ENCODE results near the gene NRIP1.
"Not testable (repeated sequence)": the region's sequence is repeated elsewhere in the genome, so short reads cannot be mapped to it uniquely, and the experiment has no call there.

Gene NRIP1

GRCh38 chr21:14968821-14969220 is 96.0 kb downstream of the NRIP1 start:
- no peak for DNase-seq

- DNase-seq: no peak
Measured at GRCh38 chr21:14968029-14968428, 96.8 kb downstream of the NRIP1 start.

- no peak for DNase-seq
Measured at GRCh38 chr21:14964621-14965020, 100.2 kb downstream of the NRIP1 start.

- DNase-seq: no peak
Measured at GRCh38 chr21:14962217-14962616, 102.6 kb downstream of the NRIP1 start.

DNA sequence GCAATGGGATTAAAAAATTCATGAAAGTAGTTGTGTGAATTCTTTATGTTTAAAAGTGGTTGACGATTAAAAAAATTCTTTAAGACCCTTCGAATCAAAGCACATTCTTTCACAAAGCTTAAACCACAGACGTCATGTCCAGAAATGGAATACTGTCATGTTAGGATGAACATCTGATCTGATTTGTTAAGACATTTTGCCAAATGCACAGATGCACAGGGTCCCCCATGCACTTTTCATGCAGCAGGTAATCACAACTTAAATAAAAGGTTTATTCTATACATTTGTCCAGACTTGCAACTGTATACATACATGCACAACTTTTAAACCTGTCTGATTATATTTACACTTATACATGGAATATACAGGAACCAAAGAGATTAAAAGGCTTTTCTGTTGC is 103.3 kb downstream of the NRIP1 start:
- no peak for DNase-seq

DNA sequence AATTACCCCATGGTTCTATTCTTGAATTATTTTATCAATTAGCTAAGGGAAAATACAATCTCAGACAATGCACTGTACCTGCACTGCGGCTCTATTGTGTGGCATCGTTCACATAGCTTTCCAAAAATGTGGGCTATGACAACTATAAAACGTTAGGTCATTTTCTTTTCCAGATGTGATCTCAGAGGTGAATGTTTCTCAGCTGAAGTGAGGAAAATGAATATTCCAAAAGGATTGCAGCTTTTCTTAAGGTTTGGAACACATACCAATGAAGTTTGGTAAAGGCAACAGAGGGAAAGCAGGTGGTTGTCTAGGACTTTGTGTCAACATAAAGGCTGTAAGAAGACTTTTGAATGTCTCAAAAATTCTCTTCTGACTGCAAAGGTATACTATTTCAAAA is 105.5 kb downstream of the NRIP1 start:
- no peak for DNase-seq

DNA sequence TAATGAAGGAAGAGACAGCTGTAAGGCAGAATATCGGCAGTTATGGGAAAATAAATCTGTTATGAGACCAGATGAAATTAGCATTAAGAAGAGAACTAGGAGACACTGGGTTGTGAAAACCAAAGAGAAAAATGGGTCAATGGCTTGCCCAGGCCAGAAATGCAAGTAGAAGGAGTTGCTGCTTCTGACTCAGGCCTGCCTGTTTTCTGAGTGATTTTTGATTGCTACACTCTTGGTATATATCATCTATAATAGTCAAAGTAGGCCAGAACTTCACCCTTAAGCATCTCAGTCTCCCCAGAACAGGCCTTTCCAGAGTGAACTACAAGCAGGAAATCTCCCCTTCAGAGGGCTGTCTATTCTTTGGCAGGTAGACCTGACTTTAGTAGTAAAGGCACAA is 107.0 kb downstream of the NRIP1 start:
- DNase-seq: no peak

DNA sequence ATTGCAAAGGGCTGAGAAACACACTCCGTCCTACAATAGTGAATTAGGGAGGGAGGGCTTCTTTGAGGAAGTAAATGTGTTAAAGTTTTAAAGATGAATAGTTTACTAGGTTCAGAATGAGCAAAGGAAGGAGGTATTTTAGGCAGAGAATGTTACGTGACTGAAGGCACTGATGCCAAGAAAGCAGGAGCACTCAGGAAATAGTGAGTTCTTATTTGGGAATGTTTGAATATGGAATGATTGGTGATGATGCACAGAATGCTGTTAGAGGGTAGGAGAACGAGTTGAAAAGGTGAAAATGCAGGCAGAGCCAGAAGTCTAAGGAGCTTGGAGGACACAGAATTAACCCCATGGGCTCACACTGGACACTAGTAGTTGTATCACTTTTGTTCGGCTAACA is 108.0 kb downstream of the NRIP1 start:
- no peak for DNase-seq

DNA sequence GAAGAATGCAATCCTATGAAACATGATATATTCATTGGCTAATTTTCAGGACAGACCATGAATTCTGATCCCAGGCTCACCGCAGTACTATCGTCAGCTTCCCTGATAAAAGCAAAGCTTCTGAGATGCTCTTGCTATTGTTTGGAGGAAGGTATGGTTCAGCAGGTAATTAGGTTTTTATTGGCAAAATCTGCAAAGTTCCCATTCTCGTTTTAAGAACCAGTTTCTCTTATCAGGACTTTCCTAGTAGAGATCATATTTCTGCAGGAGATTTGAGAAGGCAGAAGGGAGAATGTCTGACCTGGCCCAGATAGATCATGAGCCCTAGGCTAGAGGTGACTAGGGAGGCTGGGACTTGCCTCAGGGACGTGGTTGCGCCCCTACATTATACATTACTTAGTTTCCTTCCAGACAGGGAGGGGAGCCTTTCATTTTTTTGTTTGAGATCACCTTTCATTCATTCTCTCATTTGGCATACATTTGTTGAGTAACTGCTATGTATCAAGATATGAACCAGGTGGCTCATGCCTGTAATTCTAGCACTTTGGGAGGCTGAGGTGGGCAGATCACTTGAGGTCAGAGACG is 108.8 kb downstream of the NRIP1 start:
- DNase-seq: no peak

GRCh38 chr21:14952916-14953315 is 111.9 kb downstream of the NRIP1 start:
- DNase-seq: no peak

GRCh38 chr21:14949603-14950002 is 115.2 kb downstream of the NRIP1 start:
- no peak for DNase-seq

DNA sequence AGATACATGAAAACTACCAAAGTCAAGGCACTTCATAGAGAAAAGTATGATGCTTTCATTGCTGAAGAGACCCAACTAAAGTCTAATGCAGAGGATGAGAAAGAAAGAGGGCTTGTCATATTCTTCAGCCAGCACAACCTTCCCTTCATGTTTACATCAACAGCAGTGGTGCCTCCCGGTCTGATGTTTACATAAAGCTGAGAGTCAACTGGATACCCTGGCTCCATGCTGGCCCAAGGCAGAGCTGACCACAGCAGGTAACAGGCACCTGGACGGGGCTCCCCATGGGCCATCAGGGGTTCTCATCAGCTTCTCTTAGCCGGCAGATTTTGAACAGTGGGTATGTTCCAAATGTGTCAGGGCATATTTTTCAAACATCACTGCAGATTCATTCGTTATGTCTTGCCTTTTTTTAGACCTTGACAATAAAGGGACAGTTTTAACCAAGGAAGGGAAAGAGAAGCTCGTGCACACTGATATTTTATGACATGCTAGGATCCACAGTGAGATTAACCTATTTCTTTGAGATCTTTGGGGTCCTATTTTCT is 117.1 kb downstream of the NRIP1 start:
- DNase-seq: no peak

DNA sequence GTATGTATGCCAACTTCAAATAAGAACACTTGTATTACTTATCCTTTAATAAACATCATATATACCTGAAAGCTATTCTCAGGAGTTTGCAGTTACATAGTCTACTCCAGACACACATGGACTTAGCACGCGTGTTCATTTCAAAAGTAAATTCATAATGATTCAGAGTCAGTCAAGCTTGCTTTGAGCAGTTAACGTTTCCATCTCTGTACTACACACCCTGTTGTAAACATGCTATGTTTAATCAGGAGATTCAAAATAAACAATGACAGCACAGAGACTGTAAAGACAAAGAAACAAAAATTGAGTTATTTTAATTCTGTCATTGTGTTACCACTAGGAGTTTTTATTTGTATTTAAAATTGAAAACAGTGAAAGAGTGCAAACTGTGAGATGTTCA is 119.6 kb downstream of the NRIP1 start:
- DNase-seq: no peak

DNA sequence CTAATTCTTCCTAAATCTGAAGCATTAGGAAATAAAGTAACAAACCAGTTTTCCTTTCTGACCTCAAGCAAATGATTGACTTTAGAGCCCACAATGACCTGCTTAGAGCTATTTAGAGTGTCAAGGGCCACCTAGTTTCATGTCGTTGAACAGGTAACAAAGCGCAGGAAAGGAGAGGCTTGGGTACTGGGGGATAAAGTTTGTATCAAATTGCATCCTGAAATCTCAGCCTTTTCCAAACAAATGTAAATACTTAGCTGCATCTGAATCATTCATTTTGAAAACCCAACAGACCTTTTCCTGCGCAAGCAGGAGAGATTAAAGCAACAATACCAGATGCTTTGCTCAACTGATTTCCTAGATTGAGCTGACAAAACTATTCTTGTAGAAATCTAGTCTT is 121.2 kb downstream of the NRIP1 start:
- no peak for DNase-seq

DNA sequence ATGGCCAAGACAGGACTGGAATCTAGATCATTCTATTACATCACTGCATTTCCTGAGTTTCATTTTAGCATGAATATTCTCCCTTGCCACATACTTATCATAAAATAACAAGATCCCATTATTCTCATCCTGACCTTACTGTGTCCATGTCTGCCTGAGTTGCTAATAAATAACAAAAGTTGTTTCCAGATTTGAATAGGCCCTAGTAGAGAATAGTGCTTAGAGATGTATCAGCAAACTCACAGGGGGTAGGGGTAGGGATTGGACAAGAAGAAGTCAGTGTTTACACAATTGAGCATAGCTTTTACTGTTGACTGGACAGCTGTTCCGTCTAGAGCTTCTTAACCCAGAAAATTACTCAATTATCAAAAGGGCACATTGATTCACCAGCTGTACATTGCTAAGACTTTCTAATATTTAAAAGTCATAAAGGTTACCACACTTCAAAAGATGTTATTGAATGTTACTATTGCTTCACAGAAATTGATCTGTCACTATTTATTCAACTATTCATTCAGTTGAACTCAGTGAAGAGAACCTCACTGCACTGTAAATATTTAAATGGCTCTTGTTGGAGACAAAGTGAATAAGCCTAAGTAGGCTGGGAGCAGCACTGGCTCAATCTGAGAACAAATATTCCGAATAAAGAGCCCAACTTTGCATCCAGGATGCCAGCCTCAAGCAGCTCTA is 121.9 kb downstream of the NRIP1 start:
- DNase-seq: no peak

DNA sequence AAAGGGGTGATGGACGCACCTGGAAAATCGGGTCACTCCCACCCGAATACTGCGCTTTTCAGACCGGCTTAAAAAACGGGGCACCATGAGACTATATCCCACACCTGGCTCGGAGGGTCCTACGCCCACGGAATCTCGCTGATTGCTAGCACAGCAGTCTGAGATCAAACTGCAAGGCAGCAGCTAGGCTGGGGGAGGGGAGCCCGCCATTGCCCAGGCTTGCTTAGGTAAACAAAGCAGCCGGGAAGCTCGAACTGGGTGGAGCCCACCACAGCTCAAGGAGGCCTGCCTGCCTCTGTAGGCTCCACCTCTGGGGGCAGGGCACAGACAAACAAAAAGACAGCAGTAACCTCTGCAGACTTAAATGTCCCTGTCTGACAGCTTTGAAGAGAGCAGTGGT is 137.5 kb downstream of the NRIP1 start:
- DNase-seq: not testable (repeated sequence)

- DNase-seq: no peak
Measured at GRCh38 chr21:14926186-14926585, 138.6 kb downstream of the NRIP1 start.

DNA sequence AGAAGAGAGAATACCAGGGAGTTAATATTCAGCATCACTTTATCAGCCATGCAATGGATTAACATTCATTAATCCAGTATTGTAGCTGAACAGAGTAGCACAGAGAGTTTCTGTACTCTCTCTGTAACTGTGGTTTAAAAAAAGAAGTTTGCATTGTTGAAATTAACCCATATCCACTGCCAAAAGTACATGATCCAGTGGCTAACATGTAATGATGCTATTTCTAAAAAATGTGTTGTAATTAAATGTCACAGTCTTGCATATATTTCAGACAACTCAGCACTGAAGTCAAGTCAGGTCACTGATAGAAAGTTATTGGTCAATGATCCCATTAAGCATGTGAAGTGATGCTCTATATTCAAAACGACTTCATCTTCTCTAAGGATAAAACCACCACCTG is 141.3 kb downstream of the NRIP1 start:
- DNase-seq: no peak

- DNase-seq: no peak
Measured at GRCh38 chr21:14922980-14923379, 141.8 kb downstream of the NRIP1 start.

DNA sequence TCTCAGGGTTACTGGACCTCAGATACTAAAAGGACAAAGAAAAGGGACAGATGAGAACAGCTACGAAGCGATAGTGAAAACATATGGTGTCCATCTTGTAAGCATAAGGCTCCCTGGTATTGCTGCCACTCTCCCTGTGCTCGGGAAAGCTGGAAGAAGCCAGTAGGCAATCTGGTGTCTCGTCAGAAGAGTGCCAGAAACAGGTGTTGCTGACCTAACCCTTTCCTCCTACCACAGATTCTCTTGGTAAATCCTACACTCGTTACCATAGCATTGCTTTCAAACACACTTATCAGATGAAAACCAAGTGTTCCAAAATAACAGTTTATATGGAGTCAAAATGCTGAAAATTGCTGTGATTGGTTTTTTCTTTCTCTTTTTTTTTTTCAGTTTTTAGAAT is 146.3 kb downstream of the NRIP1 start:
- DNase-seq: no peak

DNA sequence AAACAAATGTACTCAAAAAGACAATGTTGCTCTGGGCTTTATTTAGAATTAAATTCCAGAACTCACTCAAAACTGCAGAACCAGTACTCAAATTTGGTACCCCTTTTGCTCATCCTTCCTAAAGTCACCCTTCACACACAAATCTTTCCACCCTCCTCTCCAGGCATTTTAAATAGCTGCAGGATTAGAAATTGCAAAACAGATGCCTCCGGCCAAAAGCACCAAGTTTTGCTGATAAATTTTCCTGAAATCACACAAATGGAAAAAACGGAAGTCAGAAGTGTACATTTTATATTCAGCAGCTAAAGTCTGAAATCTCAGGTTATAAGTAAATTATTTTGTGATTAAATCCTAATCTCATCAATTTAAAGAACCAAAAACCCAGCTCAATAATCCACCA is 147.0 kb downstream of the NRIP1 start:
- DNase-seq: no peak

DNA sequence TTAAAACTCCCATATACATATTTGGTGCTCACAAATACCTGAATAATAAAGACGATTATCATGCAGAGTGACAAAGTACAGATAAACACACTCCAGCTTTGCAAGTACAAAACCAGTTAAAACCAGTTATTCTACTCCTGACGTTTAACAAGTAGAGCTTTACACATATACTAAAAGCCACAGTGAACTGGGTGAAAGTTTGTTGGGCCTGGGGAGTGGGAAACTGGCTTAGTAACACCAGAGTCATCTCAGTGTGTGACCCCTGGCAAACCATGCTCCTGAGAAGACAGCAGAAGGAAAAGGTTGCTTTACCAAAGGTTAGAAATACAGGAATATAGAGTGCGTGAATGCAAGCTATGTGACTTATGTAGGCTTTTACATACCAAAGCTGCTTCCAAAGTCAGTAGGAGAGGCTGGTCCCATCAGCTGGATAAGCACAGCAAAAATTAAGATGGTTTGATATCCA is 148.1 kb downstream of the NRIP1 start:
- DNase-seq: no peak

- DNase-seq: no peak
Measured at GRCh38 chr21:14913638-14914037, 151.2 kb downstream of the NRIP1 start.

DNA sequence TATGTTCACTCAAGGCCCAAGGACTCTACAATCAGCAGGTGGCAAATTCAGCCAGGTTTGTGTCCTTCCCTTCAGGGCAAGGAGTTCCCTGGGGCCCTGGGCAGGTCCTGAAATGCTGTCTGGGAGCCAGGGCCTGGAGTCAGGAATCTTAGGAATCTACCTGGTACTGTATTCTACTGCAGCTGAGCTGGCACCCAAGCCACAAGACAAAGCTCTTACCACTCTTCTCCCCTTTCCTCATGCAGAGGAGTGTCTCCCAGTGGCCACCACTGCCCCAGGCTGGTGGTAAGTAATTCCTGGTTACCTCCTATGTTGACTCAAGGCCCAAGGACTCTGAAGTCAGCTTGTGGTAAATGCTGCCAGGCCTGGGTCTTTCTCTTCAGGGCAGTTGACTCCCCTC is 153.4 kb downstream of the NRIP1 start:
- DNase-seq: no peak
